H1 (cell line): ENCODE measurements around the gene COL6A3. TPM values are rescaled to one million over a fixed set of nuclear protein-coding genes. Genes with fewer than 3 reads are reported as not detected.

Experiments
- CTCF ChIA-PET: fragments of 300-600 bp; sonication (Branson Sonifier 250); formaldehyde crosslinking; loops from one replicate; lab custom pipeline; 2021; ENCODE audit not compliant: partially characterized antibody; lab: Charles Lee
- POLR2A ChIA-PET: fragments of 300-600 bp; sonication (Branson Sonifier 250); formaldehyde crosslinking; loops from one replicate; lab custom pipeline; 2021; ENCODE audit warnings: inconsistent platforms; ENCODE audit not compliant: partially characterized antibody; lab: Charles Lee
- DNase-seq, 2 experiments: peaks; one replicate each; pipeline versions ENCODE4 v3.0.0 to v3.0.0-alpha.2; 2010 to 2022; ENCODE audit warnings: low spot score in 2 of 2, low read depth in 1 of 2, mixed read lengths in 1 of 2
- FAIRE-seq: peaks from 2 replicates; lab custom pipeline; 2011; peaks lifted over from hg19 to GRCh38; lab: Jason Lieb, UNC
- H2AFZ ChIP-seq: 2 replicates; pipeline ENCODE4 v1.8.1; 2012; ENCODE audit warnings: low read length, inconsistent platforms
- H2AK5ac ChIP-seq: 2 replicates; pipeline ENCODE4 v1.6.1; 2013; ENCODE audit warnings: low read depth, low read length
- H2BK120ac ChIP-seq: replicated peaks from 2 replicates; pipeline ENCODE3; 2013; ENCODE audit warnings: low read depth, low read length, inconsistent platforms
- H2BK12ac ChIP-seq: 2 replicates; pipeline ENCODE4 v1.6.1; 2013; ENCODE audit warnings: low read depth, low read length
- H2BK15ac ChIP-seq: 2 replicates; pipeline ENCODE4 v1.6.1; 2013; ENCODE audit warnings: low read length
- H2BK20ac ChIP-seq: 2 replicates; pipeline ENCODE4 v1.6.1; 2013; ENCODE audit warnings: low read length
- H2BK5ac ChIP-seq: 2 replicates; pipeline ENCODE4 v1.6.1; 2013; ENCODE audit warnings: low read depth, low read length
- H3K14ac ChIP-seq: 2 replicates; pipeline ENCODE4 v1.6.1; 2013; ENCODE audit warnings: inconsistent platforms; ENCODE audit not compliant: insufficient read length
- H3K18ac ChIP-seq: 2 replicates; pipeline ENCODE4 v1.6.1; 2013; ENCODE audit warnings: low read length; ENCODE audit errors: extremely low read depth
- H3K23ac ChIP-seq: 2 replicates; pipeline ENCODE4 v1.6.1; 2013; ENCODE audit warnings: inconsistent platforms; ENCODE audit not compliant: insufficient read length
- H3K23me2 ChIP-seq: 2 replicates; pipeline ENCODE4 v1.6.1; 2013; ENCODE audit warnings: low read depth, low read length
- H3K27ac ChIP-seq: 2 replicates; pipeline ENCODE4 v1.6.1; 2011; ENCODE audit warnings: low read depth, low read length, inconsistent platforms
- H3K27me3 ChIP-seq, 4 experiments: replicated peaks in 1 of 4; 1 replicate in 1 of 4; 2 replicates in 3 of 4; pipeline versions ENCODE4 v1.6.1 to v1.8.1; 2011 to 2013; ENCODE audit warnings: low read length in 3 of 4, mild to moderate bottlenecking in 3 of 4, inconsistent platforms in 2 of 4, mixed read lengths in 2 of 4, moderate library complexity in 1 of 4; ENCODE audit not compliant: control insufficient read depth in 3 of 4, insufficient read depth in 3 of 4; ENCODE audit errors: extremely low read depth in 1 of 4
- H3K36me3 ChIP-seq, 4 experiments: 2 replicates each; pipeline versions ENCODE4 v1.6.1 to v1.8.1; 2011 to 2013; ENCODE audit warnings: mild to moderate bottlenecking in 4 of 4, low read length in 3 of 4, moderate library complexity in 2 of 4, control low read depth in 1 of 4, inconsistent platforms in 1 of 4; ENCODE audit not compliant: insufficient read depth in 4 of 4, control insufficient read depth in 2 of 4
- H3K4ac ChIP-seq: replicated peaks from 2 replicates; pipeline ENCODE3; 2013; ENCODE audit warnings: low read length, low read depth, mixed read lengths, inconsistent platforms; ENCODE audit not compliant: insufficient read length
- H3K4me1 ChIP-seq, 4 experiments: replicated peaks in 1 of 4; 1 replicate in 1 of 4; 2 replicates in 3 of 4; pipeline versions ENCODE4 v1.6.1 to v1.8.1; 2011 to 2013; ENCODE audit warnings: low read length in 3 of 4, inconsistent platforms in 2 of 4, mixed read lengths in 1 of 4; ENCODE audit not compliant: insufficient read depth in 4 of 4, control insufficient read depth in 3 of 4
- H3K4me2 ChIP-seq, 2 experiments: 2 replicates each; pipeline versions ENCODE4 v1.6.1 to v1.8.1; 2011 to 2013; ENCODE audit warnings: low read depth in 2 of 2, low read length in 2 of 2, control low read depth in 1 of 2, inconsistent platforms in 1 of 2, mild to moderate bottlenecking in 1 of 2; ENCODE audit not compliant: insufficient read depth in 1 of 2
- H3K4me3 ChIP-seq, 4 experiments: fragments of 200-600, 300-600 bp in 1 of 4; sonication (generic), shearing (Covaris generic), sonication (Bioruptor Twin) in 1 of 4; 2 replicates each; pipeline versions ENCODE4 v1.5.1 to v1.8.1; 2011 to 2016; ENCODE audit warnings: low read length in 4 of 4, low read depth in 3 of 4, control low read depth in 2 of 4, inconsistent platforms in 2 of 4, mild to moderate bottlenecking in 2 of 4, mixed read lengths in 1 of 4, moderate library complexity in 1 of 4; ENCODE audit not compliant: insufficient read depth in 2 of 4; ENCODE audit errors: extremely low read depth in 1 of 4
- H3K56ac ChIP-seq: replicated peaks from 2 replicates; pipeline ENCODE3; 2013; ENCODE audit warnings: low read depth, mild to moderate bottlenecking, mixed read lengths, low read length, inconsistent platforms; ENCODE audit not compliant: insufficient read length
- H3K79me1 ChIP-seq: 2 replicates; pipeline ENCODE4 v1.6.1; 2013; ENCODE audit warnings: low read depth, low read length, control low read depth
- H3K79me2 ChIP-seq, 2 experiments: 2 replicates each; pipeline versions ENCODE4 v1.6.1 to v1.8.1; 2012 to 2013; ENCODE audit warnings: low read length in 2 of 2, mild to moderate bottlenecking in 2 of 2, inconsistent platforms in 1 of 2; ENCODE audit not compliant: insufficient read depth in 2 of 2, control insufficient read depth in 1 of 2
- H3K9ac ChIP-seq, 4 experiments: replicated peaks in 1 of 4; 1 replicate in 1 of 4; 2 replicates in 3 of 4; pipeline versions ENCODE4 v1.6.1 to v1.8.1; 2011 to 2013; ENCODE audit warnings: low read depth in 3 of 4, low read length in 3 of 4, control low read depth in 2 of 4, mild to moderate bottlenecking in 2 of 4, moderate library complexity in 2 of 4, inconsistent platforms in 1 of 4; ENCODE audit errors: extremely low read depth in 1 of 4
- H3K9me3 ChIP-seq, 2 experiments: 2 replicates each; pipeline versions ENCODE4 v1.6.1 to v1.8.1; 2012 to 2013; ENCODE audit warnings: mild to moderate bottlenecking in 2 of 2, moderate library complexity in 2 of 2, control low read depth in 1 of 2, inconsistent platforms in 1 of 2, low read depth in 1 of 2, low read length in 1 of 2, mixed read lengths in 1 of 2; ENCODE audit not compliant: insufficient read depth in 2 of 2
- H4K20me1 ChIP-seq, 2 experiments: replicated peaks in 1 of 2; 2 replicates each; pipeline versions ENCODE3 to v1.8.1; 2011 to 2013; ENCODE audit warnings: inconsistent platforms in 2 of 2, low read length in 2 of 2, mild to moderate bottlenecking in 1 of 2; ENCODE audit not compliant: insufficient read depth in 2 of 2, control insufficient read depth in 1 of 2
- H4K5ac ChIP-seq: 2 replicates; pipeline ENCODE4 v1.6.1; 2013; ENCODE audit warnings: low read length, low read depth, mixed read lengths, inconsistent platforms; ENCODE audit not compliant: insufficient read length
- H4K8ac ChIP-seq: 2 replicates; pipeline ENCODE4 v1.8.0; 2013; ENCODE audit warnings: mild to moderate bottlenecking, moderate library complexity, low read length, inconsistent platforms; ENCODE audit not compliant: insufficient read depth; ENCODE audit errors: extremely low read depth
- H4K91ac ChIP-seq: replicated peaks from 2 replicates; pipeline ENCODE3; 2013; ENCODE audit warnings: low read length, mixed read lengths, inconsistent platforms; ENCODE audit not compliant: insufficient read length
- CBX5 ChIP-seq: fragments of 300-800, 300-1000 bp; sonication (generic); IDR thresholded peaks from 2 replicates; pipeline ENCODE4 v1.7.1; 2016; ENCODE audit warnings: antibody characterized with exemption, low read length, low read depth
- EZH2 ChIP-seq: fragments of 200-600 bp; sonication (generic); IDR thresholded peaks from 2 replicates; pipeline ENCODE4 v1.7.1; 2012; ENCODE audit warnings: low read depth, mild to moderate bottlenecking, moderate library complexity, low read length, inconsistent platforms; ENCODE audit not compliant: severe bottlenecking
- JUND ChIP-seq: IDR thresholded peaks from 2 replicates; pipeline ENCODE4 v1.6.1; 2011; ENCODE audit warnings: mild to moderate bottlenecking, improper control_type of control experiment, low read length
- SP2 ChIP-seq: IDR thresholded peaks from 2 replicates; pipeline ENCODE4 v1.6.1; 2012; ENCODE audit warnings: mild to moderate bottlenecking, low read length, inconsistent platforms
- WGBS, 2 experiments: shearing (Covaris generic) in 1 of 2; methylation state at CpG; one replicate each; pipeline versions ENCODE4 v1.1.6 to v1.1.7; 2013 to 2015; ENCODE audit warnings: low lambda C conversion rate in 2 of 2, mixed read lengths in 2 of 2, inconsistent platforms in 1 of 2, low coverage in 1 of 2, missing lambda C conversion rate in 1 of 2; ENCODE audit not compliant: insufficient replicate concordance in 2 of 2, insufficient coverage in 1 of 2, insufficient read length in 1 of 2; ENCODE audit errors: extremely low coverage in 1 of 2, missing lambda C conversion rate in 1 of 2; 5-methylcytosine and 5-hydroxymethylcytosine counted together
- polyA plus RNA-seq, 7 experiments: library from polyadenylated mRNA; depleted of rRNA in 3 of 7; stranded (reverse) in 5 of 7; unstranded in 2 of 7; fragments of >200 nt in 5 of 7; fragments of 200-250 nt in 2 of 7; gene quantifications; 1 replicate in 5 of 7; 2 replicates in 1 of 7; 4 replicates in 1 of 7; pipeline versions ENCODE4 v1.2.1 to v1.2.3, GENCODE V29; 2011 to 2013; ENCODE audit warnings: missing spikeins in 2 of 7, mixed read lengths in 2 of 7
- total RNA-seq: library from RNA; stranded (reverse); fragmentation: NEBNext Ultra II Directional; extraction: Animal tissue kit (Norgen Biotek cat#: 25700); gene quantifications from 2 replicates; pipeline ENCODE4 v1.2.1, GENCODE V29; 2021

The COL6A3 gene
- total and polyA plus RNA-seq, 2 of the 8 experiments (the other 6 are each of a cell fraction or from before 2014, with no cell fraction given), result 1.2 to 3.4 TPM

GRCh38 chr2:237309011-237309410 lies 105.0 kb downstream of the COL6A3 start:
- Histone ChIP-seq H3K4me1 (no peaks in the 10 kb centered on the region), H3K23ac (no peak overlapping the region), H3K23me2 (no peaks in the 10 kb centered on the region), H2AFZ (no peak overlapping the region), H4K5ac (no peak overlapping the region), H2BK20ac (no peak overlapping the region), H3K79me2 (no peaks in the 10 kb centered on the region), H4K20me1 (no peaks in the 10 kb centered on the region), H3K27me3 (0 out of 7 replicates have a peak, but pooled peaks cover 0 to 2% (median 0%) of the 10 kb centered on the region in 4 experiments), H3K18ac (no peak overlapping the region), H3K56ac (no peak overlapping the region), H3K14ac (no peak overlapping the region), H2AK5ac (no peak overlapping the region), H3K79me1 (no peaks in the 10 kb centered on the region), H3K27ac (no peak overlapping the region), H3K4me3 (no peak overlapping the region), H2BK12ac (no peak overlapping the region), H3K36me3 (no peaks in the 10 kb centered on the region), H4K8ac (no peak overlapping the region), H2BK5ac (no peak overlapping the region), H3K9me3 (peaks cover 0 to 6% of the 10 kb centered on the region in 2 experiments; a peak in 2 of 4 replicates), H3K4ac (no peak overlapping the region), H3K9ac (no peak overlapping the region), H3K4me2 (no peak overlapping the region), H2BK15ac (no peak overlapping the region), H2BK120ac (no peak overlapping the region), H4K91ac (no peak overlapping the region)
- no peak for DNase-seq
- FAIRE-seq, result no peak
- CTCF ChIA-PET, result no interaction called here
- POLR2A ChIA-PET, result no interaction called here
- 92% methylated on average over 3 of the region's 3 CpGs; no CpG with 5 or more reads in 1 of the 2 experiments for WGBS, 2 experiments
- no peak for TF ChIP-seq JUND
- no peak for TF ChIP-seq SP2
- TF ChIP-seq CBX5, result no peak
- no peak for TF ChIP-seq EZH2
